Calu3 (cell line): ENCODE measurements around the gene DSCAM. TPM values are rescaled to one million over a fixed set of nuclear protein-coding genes. Genes with fewer than 3 reads are reported as not detected.

ENCODE experiments used
- BruUV-seq: library from RNA; stranded (reverse); fragments of 400-500 nt; replicated peaks from 2 replicates; lab custom pipeline; 2021; lab: Mats Ljungman, UMichigan
- CTCF ChIA-PET: fragments of 300-600 bp; sonication (Branson Sonifier 250); formaldehyde crosslinking; loops from one replicate; lab custom pipeline; 2022; ENCODE audit warnings: antibody characterized with exemption; lab: Charles Lee
- DNase-seq: peaks from one replicate; pipeline ENCODE4 v3.0.0; 2022
- H3K27ac Mint-ChIP-seq: one replicate; pipeline ENCODE4 v1.8.0; 2022; ENCODE audit warnings: mixed read lengths; ENCODE audit not compliant: unreplicated experiment
- H3K27me3 Mint-ChIP-seq: one replicate; pipeline ENCODE4 v1.8.0; 2022; ENCODE audit warnings: mixed read lengths; ENCODE audit not compliant: unreplicated experiment
- H3K36me3 Mint-ChIP-seq: one replicate; pipeline ENCODE4 v1.8.0; 2022; ENCODE audit warnings: mild to moderate bottlenecking, moderate library complexity, mixed read lengths; ENCODE audit not compliant: insufficient read depth, unreplicated experiment
- H3K4me1 Mint-ChIP-seq: one replicate; pipeline ENCODE4 v1.8.0; 2022; ENCODE audit warnings: mild to moderate bottlenecking, low read depth, mixed read lengths; ENCODE audit not compliant: unreplicated experiment
- H3K4me3 Mint-ChIP-seq: one replicate; pipeline ENCODE4 v1.8.0; 2022; ENCODE audit warnings: mild to moderate bottlenecking, low read depth, moderate library complexity, mixed read lengths; ENCODE audit not compliant: unreplicated experiment
- H3K9me3 Mint-ChIP-seq: one replicate; pipeline ENCODE4 v1.8.0; 2022; ENCODE audit warnings: low read depth, mixed read lengths; ENCODE audit not compliant: unreplicated experiment
- intact Hi-C: fragments of 100-400 bp; cut with micrococcal nuclease; formaldehyde crosslinking; loops from one replicate; pipeline ENCODE4 v1.10.0; 2022; ENCODE audit not compliant: unreplicated experiment
- total RNA-seq: library from RNA; stranded (reverse); gene quantifications from 2 replicates; pipeline ENCODE4 v1.2.3, GENCODE V29; 2022
- TF ChIP-seq, protein P1 (sequence below): fragments of 200-600 bp; IDR thresholded peaks from one replicate; pipeline ENCODE4 v1.8.0; 2022; ENCODE audit warnings: antibody characterized with exemption; ENCODE audit not compliant: unreplicated experiment

Gene DSCAM
- total RNA-seq, 1 experiment from 2014 or later = not detected

DNA sequence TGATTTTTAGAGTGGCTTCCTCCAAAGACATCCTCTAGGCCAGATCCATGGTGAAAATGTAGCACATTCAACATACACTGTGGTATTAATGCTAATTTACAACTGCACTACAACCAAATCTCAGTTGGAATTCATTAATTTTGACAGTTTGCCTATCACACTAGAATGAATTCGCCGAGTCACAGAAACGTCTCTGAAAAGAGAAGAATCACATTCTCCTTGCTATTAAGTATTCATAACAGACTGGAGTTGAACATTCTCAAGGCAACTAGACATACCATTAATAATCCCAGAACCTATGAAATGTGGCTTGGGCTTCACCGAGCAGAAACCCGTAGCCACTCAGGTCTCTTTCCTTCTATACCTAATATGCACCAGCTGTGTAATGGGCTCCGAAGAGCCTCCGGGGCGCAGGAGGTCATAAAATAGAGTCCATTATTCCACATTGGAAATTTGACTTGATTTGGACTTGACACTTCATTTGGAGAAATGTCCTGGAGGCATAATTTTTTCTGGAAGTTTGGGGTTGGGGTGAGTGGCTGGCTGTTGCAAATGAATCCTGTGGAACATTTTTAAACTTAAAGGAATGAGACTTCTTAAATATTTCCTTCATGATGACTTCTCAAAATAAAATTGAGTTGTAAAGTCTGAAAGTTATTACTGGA, 117.1 kb downstream of the DSCAM start:
- no TSS peak for BruUV-seq
- intact Hi-C loops = no loop called here
- peaks cover 11% of the 10 kb centered on the region for H3K9me3 Mint-ChIP-seq
- H3K27ac Mint-ChIP-seq = no peak overlapping the region
- TF ChIP-seq, protein P1, sequence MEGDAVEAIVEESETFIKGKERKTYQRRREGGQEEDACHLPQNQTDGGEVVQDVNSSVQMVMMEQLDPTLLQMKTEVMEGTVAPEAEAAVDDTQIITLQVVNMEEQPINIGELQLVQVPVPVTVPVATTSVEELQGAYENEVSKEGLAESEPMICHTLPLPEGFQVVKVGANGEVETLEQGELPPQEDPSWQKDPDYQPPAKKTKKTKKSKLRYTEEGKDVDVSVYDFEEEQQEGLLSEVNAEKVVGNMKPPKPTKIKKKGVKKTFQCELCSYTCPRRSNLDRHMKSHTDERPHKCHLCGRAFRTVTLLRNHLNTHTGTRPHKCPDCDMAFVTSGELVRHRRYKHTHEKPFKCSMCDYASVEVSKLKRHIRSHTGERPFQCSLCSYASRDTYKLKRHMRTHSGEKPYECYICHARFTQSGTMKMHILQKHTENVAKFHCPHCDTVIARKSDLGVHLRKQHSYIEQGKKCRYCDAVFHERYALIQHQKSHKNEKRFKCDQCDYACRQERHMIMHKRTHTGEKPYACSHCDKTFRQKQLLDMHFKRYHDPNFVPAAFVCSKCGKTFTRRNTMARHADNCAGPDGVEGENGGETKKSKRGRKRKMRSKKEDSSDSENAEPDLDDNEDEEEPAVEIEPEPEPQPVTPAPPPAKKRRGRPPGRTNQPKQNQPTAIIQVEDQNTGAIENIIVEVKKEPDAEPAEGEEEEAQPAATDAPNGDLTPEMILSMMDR = no peak
- CTCF ChIA-PET = no interaction called here
- DNase-seq = no peak
- H3K4me1 Mint-ChIP-seq = no peaks in the 10 kb centered on the region
- H3K4me3 Mint-ChIP-seq = no peak overlapping the region
- H3K27me3 Mint-ChIP-seq = no peaks in the 10 kb centered on the region
- no peaks in the 10 kb centered on the region for H3K36me3 Mint-ChIP-seq

DNA sequence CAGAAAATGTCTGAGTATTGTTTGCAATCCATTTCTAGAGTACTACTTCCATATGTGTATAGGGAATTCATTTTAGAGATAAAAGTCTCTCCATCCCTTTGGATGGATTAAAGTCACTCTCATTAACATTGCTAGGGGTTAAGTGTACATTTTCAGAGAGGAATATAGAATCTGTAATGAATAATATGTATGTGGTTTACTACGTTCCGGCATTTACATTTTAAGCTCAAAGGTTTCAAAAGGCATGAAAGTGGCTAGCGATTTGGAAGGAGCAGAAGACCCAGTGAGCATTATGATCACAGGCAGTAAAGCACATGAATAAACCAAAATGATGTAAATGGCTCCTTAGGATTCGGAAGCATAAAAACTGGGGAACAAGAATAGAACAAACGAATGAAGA, 123.0 kb downstream of the DSCAM start:
- Mint-ChIP-seq H3K27me3 (no peaks in the 10 kb centered on the region), H3K9me3 (peaks cover 22% of the 10 kb centered on the region), H3K4me1 (no peaks in the 10 kb centered on the region), H3K4me3 (no peak overlapping the region), H3K27ac (no peak overlapping the region), H3K36me3 (no peaks in the 10 kb centered on the region)
- TF ChIP-seq, protein P1 = no peak
- intact Hi-C loops = no loop called here
- CTCF ChIA-PET = no interaction called here
- BruUV-seq = no TSS peak
- no peak for DNase-seq

DNA sequence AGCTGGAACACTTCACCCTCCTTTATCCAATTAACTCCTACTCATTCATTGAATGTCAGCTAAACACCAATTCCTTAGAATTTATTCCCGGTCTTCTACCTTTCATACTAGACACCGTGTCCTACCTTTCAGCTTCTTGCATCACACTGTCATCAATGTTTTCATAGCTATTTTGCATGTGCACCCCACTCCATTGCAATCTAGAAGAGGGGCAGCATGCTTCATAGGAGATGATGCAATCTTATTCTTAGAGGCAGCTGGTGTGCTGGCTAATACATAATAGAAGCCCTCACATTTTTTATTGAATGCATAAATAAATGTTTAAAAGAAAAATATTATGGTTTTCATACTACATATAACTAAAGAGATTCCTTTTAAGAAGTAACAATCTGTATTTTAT, 123.6 kb downstream of the DSCAM start:
- H3K4me3 Mint-ChIP-seq = no peak overlapping the region

DNA sequence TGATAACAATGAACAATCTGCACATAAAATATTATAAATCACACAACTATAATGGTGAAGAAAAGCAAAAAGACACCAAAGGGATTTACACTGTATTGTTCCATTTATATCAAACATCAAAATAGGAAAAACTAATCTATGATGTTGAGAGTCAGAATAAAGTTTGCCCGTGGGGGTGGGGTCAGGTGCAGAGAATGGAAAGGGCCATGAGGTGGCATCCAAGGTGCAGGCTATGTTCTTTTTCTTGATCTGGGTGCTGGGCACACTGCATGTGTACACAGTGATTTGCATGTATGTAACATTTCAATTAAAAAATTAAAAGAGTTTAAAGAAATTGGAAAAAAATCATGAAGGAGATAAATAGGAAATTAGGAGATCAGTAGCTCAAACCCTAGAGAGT, 127.3 kb downstream of the DSCAM start:
- DNase-seq = no peak
- H3K9me3 Mint-ChIP-seq = peaks cover 18% of the 10 kb centered on the region
- no peak overlapping the region for H3K4me3 Mint-ChIP-seq
- no peaks in the 10 kb centered on the region for H3K4me1 Mint-ChIP-seq
- TF ChIP-seq, protein P1 = no peak
- H3K36me3 Mint-ChIP-seq = no peaks in the 10 kb centered on the region
- CTCF ChIA-PET = no interaction called here
- intact Hi-C loops = no loop called here
- H3K27ac Mint-ChIP-seq = no peak overlapping the region
- no peaks in the 10 kb centered on the region for H3K27me3 Mint-ChIP-seq
- BruUV-seq = no TSS peak

More for the DNA sequence above, 123.6 kb downstream of the DSCAM start:
- Mint-ChIP-seq H3K9me3 (peaks cover 22% of the 10 kb centered on the region), H3K27ac (no peak overlapping the region), H3K36me3 (no peaks in the 10 kb centered on the region), H3K4me1 (no peaks in the 10 kb centered on the region), H3K27me3 (no peaks in the 10 kb centered on the region)
- TF ChIP-seq, protein P1 = no peak
- CTCF ChIA-PET = no interaction called here
- no peak for DNase-seq
- BruUV-seq = no TSS peak
- intact Hi-C loops = no loop called here
